Measurements from ENCODE around the gene RAG1.
"Not testable (repeated sequence)": the region's sequence is repeated elsewhere in the genome, so short reads cannot be mapped to it uniquely, and the experiment has no call there.

Gene RAG1

DNA sequence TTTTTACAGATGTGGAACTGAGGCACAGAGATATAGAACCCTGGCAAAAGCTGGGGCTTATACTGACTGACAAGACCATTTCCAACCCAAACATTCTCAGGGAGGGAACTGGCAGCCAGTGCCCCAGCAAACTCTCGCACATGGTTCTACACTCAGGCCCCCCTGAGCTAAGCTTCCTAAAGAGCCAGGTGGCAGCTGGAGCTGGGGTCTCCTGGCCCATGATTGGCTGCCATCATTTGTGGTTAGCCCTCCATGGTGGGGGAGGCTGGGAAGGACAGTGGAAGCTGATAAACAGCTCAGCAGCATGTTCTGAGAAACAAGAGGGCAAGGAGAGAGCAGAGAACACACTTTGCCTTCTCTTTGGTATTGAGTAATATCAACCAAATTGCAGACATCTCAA lies at the start of gene RAG1:
Gene RAG1 (plus strand): TSS at position 314 of the 400 bp plus-strand sequence. CDS start 5,298 bp downstream, outside the sequence.
- no peak for DNase-seq (ENCODE audit: low read depth in 2 of 2)

DNA sequence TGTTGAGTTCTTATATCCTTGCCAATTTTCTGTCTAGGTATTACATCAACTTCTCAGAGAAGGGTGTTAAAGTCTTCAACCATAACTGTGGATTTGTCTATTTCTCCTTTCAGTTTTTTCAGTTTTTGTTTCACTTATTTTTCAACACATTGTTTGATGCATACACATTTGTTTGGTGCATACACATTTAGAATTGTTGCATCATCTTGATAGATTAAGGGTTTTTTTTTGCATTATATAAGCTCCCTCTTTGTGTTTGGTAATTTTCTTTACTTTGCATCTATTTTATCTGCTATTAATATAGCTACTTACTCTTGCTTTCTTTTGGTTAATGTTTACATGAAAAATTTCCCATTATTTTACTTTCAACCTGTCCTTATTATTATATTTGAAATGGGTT lies 37.0 kb upstream of the RAG1 start:
- no peak for DNase-seq (ENCODE audit: low read depth in 2 of 2)

DNA sequence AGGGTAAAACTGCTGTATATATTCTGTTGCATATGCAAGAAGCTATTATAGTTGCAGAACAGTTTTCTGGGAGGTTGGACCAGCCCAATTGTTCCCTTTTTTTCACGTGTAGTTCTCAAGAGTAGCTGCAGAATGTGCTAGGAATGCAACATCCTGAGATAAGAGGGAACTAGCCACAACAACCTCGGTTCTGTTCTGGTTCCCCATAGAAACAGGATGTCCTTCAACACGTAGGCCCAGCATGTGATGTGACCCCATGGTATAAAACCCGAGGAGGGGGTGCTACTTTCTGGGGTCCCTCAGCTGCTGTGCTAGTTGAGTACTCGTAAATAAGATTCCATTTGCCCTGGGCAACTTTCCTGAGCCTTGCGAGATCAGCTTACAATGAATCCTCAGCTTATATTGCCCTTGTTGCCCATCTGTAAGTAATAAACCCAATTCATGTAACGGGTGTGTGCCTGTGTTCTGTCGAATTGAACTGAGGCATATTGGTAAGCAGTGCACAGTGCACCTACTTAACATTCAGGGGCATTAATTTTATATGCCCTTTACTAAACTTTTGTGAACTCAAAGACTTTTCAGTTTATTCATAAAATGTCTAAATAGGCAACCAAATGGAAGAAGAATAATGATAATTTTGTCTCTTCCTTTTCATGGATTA lies 34.7 kb upstream of the RAG1 start:
- DNase-seq (ENCODE audit: low read depth in 2 of 2) = no peak

DNA sequence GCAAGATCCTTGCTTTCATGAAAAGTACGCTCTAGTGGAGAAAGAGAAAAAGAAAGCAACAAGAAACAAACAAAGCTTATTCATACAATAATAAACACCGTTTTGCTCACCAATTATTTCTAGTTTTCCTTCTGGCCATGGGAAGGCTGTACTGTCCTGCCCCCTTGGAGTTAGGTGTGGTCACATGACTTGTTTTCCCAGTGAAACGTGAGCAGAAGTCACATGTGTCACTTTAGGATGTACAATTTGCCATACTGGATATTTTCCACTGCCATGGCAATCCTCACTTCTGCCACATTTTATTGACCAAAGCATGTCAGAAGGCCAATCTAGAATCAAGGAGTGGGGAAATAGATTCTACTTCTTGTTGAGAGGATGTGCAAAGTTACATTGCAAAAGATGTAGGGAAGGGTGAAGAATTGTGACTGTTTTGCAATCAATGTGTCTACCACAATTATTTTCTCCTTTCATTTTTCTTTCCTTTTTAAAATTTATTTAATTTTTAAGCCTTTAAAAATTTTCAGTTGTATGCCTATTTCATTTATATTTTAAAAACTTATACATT lies 33.4 kb upstream of the RAG1 start:
- DNase-seq (ENCODE audit: low read depth in 2 of 2) = no peak

DNA sequence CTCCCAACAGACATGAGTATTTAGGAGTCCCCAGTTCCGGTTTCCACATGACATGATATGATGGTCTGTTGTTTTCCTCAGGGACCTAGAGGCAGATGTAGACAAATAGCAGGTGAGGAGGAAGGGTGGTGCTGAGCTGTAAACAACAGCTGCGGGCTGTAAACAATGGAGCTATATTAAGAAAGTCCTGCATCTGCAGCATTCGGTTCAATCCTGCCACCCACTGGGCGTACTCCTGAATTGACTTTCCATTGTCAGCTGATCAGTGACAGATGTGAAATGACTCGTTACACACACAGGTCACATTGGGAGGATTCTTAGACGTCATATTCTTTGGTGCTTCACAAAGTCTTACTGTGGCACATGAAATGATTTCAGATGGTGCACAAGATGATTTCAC lies 26.8 kb upstream of the RAG1 start:
- no peak for DNase-seq (ENCODE audit: low read depth in 2 of 2)

DNA sequence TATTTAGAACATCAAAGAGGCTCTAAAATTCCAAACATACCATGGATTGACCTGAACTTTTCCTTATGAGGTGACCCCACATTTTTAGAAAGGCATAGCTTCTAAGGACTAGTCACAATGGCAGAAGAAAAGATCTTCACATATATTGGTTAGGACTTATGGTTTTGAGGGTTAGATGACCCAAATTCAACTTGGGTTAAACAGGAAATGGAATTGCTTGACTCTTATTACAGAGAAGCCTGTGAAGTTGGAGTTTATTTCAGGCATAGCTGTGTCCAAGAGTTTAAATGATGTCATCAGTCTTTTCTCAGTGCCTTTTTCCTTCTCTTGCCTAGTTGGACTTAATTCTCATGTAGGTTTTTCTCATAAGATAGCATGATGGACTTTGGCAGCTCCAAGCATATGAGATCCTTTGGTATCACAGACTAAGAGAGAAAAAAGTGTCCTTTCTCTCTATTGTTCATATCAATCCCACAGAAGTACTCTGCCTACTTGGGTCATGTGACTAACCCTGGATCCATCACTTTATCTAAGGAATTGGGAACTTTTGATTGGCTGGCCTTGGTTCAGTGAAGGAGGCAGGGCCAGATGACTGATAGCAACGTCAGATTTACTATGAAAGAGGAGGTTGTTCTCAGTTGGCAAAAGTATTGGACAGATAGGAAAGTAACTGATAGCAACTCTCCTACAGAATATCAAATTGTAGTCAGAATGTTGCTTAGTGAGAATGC lies 17.3 kb upstream of the RAG1 start:
- DNase-seq (ENCODE audit: low read depth in 2 of 2) = no peak

DNA sequence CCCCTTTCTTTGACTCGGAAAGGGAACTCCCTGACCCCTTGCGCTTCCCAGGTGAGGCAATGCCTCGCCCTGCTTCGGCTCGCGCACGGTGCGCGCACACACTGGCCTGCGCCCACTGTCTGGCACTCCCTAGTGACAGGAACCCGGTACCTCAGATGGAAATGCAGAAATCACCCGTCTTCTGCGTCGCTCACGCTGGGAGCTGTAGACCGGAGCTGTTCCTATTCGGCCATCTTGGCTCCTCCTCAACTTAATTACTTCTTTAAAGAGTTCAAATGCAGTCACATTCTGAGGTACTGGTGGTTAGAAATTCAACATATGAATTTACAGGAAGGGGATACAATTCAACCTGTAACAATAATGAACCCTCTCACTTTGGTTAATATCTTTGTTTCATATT lies 10.4 kb upstream of the RAG1 start:
- DNase-seq (ENCODE audit: low read depth in 2 of 2) = not testable (repeated sequence)

DNA sequence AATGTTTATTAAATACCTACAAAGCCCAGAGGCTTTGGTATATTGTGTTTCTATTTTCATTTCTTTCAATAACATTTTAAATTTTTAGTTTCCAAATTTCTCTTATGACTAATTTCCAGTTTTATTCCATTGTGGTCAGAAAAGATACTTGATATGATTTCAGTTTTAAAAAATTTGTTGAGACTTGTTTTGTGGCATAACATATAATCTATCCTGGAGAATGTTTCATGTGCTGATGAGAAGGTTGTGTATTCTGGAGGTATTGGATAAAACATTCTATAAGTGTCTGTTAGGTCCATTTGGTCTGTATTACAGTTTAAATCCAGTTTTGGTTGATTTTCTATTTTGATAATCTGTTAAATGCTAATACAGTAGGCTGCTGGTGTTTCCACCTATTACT lies 9.8 kb upstream of the RAG1 start:
- no peak for DNase-seq (ENCODE audit: low read depth in 2 of 2)

DNA sequence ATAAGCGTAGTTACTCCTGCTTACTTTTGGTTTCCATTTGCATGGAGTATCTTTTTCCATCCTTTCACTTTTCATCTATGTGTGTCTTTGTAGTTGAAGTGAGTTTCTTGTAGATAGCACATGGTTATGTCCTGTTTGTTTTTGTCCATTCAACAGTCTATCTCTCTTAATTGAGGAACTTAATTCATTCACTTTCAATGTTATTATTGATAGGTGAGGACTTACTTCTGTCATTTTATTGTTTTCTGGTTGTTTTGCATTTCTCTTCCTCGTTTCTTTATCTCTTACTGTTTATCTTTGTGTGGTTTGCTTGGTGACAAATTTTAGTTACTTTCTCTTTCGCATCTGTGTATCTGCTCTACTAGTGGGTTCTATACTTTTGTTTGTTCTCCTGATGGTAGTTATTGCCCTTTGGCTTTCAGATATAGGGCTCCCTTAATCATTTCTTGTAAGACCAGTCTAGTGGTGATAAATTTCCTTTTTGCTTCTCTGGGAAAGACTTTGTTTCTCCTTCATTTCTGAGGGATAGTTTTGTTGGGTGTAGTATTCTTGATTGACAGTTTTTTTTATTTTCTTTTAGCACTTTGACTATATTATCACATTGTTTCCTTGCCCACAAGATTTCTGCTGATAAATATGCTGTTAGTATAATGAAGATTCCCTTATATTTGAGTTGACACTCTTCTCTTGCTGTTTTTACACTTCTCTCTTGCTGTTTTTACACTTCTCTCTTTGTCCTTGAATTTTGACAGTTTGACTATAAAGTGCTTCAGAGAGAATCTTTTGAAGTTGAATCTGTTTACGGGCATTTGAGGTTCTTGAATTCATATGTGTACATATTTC lies 9.0 kb upstream of the RAG1 start:
- DNase-seq (ENCODE audit: low read depth in 2 of 2) = no peak

DNA sequence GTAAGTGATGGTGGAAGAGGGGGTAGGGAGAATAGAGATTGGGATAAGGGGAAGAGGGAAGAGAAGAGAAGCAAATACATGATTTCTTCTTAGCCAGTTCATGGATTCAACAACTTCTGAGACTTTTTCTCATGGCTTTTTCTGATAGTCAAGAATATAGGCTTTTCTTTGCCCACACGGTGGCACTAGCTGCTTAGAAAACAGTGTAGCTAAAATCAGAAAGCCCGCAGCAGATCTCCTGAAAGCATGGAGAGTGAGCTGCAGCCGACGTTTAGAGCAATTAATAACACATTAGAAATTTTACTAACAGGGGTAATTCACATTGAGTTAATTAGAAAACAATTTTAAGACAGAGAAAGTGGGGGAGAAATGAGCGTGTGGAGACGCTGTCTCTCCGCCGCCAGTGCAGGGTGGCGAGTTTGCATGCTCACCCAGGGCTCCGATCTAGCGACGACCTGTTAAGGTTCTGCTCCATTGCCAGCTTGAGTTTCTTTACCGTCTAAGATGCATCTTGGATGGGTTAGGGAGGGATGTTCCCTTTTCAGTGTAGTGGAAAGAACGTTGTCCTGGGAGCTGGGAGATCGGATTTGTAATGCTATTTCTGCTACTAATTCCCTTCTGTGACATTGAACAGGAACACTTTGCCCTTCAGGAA lies 3.3 kb upstream of the RAG1 start:
- DNase-seq (ENCODE audit: low read depth in 2 of 2) = no peak

DNA sequence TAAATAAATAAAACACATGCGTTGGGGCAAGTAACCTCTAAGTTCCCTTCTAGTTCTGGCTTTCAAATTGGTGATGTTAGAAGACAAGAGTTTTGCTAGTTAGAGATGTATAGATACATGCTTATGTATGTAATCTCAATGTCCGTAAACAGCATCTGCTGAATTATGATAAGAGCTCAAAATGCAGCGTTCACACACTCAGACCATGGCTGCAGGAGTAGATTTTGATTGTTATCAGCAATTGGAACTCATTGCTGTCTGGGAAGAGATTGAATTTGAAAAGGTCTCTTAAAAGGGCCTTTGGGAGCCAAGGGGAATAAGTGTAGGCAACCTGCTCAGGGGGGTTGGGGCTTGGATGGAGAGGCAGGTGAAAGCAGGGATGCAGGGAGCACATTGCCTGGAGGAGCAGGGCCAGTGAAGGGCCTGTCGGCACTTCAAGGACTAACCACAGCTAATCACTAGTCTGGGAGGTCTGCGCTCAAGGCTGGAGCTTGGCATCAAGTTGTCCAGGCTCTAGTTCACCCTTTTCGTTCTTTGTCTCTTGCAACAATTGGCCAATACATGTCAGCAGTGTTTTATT lies 2.7 kb upstream of the RAG1 start:
- DNase-seq (ENCODE audit: low read depth in 2 of 2) = no peak

DNA sequence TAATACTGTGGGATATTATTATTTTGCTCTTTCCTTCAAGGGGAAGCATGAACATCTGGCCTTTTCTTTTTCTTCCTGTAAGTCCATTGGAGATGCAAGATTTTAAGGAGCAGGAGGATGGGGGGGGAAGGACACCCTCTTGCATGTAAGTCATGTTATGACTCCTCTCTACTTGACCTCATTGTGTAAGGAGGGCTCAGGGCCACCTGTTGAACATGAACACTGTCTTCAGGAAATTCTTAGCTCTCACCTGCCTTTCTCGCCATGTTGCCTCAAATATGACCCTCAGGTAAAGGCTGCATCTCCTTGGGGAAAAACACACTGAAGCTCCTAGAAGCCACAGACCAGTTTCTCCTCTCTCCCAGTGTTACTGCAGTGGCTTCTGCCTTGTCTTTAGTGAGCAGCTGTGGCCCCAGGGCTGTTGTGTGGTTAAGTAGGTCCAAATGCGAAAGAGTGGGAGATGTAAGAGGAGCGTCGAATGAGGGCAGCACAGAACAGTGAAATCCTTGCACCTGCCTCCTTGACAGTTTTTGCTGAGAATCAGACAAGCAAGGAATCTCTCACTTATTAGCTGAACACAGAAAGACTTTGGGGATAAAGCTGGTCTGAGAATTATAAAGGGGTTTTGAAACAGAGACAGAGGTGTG lies 1.3 kb upstream of the RAG1 start:
- DNase-seq (ENCODE audit: low read depth in 2 of 2) = no peak

DNA sequence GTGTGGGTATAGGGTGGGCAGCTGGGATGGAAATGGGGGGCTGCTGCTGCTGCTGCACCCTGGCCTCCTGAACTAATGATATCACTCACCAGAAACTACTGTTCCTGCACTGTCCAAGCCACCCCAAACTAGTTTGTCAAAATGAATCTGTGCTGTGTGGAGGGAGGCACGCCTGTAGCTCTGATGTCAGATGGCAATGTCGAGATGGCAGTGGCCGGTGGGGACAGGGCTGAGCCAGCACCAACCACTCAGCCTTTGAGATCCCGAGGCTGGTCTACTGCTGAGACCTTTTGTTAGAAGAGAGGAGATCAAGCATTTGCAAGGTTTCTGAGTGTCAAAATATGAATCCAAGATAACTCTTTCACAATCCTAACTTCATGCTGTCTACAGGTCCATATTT lies 1.3 kb downstream of the RAG1 start:
- DNase-seq (ENCODE audit: low read depth in 2 of 2) = no peak

DNA sequence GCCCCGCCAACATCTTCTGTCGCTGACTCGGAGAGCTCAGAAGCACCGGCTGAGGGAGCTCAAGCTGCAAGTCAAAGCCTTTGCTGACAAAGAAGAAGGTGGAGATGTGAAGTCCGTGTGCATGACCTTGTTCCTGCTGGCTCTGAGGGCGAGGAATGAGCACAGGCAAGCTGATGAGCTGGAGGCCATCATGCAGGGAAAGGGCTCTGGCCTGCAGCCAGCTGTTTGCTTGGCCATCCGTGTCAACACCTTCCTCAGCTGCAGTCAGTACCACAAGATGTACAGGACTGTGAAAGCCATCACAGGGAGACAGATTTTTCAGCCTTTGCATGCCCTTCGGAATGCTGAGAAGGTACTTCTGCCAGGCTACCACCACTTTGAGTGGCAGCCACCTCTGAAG lies 6.7 kb downstream of the RAG1 start:
- no peak for DNase-seq (ENCODE audit: low read depth in 2 of 2)

DNA sequence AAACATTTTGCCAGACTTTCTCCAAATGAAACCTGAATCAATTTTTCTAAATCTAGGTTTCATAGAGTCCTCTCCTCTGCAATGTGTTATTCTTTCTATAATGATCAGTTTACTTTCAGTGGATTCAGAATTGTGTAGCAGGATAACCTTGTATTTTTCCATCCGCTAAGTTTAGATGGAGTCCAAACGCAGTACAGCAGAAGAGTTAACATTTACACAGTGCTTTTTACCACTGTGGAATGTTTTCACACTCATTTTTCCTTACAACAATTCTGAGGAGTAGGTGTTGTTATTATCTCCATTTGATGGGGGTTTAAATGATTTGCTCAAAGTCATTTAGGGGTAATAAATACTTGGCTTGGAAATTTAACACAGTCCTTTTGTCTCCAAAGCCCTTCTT lies 9.6 kb downstream of the RAG1 start:
- DNase-seq (ENCODE audit: low read depth in 2 of 2) = no peak

DNA sequence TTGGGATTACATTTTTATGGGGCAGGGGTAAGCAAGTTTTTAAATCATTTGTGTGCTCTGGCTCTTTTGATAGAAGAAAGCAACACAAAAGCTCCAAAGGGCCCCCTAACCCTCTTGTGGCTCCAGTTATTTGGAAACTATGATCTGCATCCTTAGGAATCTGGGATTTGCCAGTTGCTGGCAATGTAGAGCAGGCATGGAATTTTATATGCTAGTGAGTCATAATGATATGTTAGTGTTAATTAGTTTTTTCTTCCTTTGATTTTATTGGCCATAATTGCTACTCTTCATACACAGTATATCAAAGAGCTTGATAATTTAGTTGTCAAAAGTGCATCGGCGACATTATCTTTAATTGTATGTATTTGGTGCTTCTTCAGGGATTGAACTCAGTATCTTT lies 10.1 kb downstream of the RAG1 start:
- no peak for DNase-seq (ENCODE audit: low read depth in 2 of 2)

DNA sequence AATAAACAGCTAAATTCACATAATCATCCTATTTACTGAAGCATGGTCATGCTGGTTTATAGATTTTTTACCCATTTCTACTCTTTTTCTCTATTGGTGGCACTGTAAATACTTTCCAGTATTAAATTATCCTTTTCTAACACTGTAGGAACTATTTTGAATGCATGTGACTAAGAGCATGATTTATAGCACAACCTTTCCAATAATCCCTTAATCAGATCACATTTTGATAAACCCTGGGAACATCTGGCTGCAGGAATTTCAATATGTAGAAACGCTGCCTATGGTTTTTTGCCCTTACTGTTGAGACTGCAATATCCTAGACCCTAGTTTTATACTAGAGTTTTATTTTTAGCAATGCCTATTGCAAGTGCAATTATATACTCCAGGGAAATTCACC lies 10.7 kb downstream of the RAG1 start:
- DNase-seq (ENCODE audit: low read depth in 2 of 2) = no peak

DNA sequence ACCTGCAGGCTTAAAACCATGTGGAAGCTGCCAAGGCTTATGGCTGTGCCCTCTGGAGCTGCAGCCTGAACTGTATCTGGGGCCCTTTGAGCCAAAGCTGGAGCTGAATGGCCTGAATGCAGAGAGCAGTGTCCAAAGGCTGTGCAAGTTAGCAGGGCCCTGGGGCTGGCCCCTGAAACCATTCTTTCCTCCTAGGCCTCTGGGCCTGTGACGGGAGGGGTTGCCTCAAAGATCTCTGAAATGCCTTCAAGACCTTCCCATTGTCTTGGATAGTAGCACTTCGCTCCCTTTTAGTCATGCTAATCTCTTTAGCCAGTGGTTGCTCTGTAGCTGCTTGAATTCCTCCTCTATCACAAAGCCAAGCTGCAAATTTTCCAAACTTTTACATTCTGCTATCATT lies 13.7 kb downstream of the RAG1 start:
- no peak for DNase-seq (ENCODE audit: low read depth in 2 of 2)

DNA sequence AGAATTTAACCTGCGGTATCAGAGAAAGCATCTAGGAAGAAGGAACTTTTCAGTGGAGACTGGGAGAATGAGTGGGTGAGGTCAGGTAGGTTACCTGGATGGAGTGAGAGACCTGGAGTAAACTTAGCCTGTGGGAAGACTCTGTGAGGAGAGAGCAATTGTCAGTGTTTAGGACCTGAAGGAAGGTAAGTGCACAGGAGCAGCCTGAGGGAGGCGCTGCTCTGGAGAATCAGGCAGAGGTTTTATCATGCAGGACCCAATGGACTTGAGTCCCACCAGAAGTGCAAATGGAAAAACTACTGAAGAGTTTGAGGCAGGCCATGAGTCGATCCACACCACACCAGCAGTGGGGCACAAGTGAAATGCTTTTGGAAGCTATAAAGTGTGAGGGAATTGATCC lies 15.9 kb downstream of the RAG1 start:
- DNase-seq (ENCODE audit: low read depth in 2 of 2) = no peak

DNA sequence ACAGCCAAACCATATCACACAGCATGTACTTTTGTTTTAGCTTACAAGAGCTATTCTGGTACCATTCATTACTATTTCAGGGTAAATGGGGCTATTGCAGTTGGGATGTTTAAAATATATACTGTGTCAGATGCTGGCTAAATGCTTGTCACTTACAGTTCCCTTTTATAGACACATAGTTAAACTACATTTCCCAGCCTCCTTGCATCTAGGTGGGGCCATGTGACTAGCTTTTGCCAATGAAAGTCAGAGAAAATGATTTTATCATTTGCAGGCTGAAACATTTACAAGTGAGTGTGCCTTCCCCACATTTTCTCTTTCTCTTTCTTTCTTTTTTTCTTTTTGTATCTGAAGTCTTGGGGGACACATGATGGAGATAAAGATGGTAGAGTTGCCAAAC lies 18.7 kb downstream of the RAG1 start:
- no peak for DNase-seq (ENCODE audit: low read depth in 2 of 2)

DNA sequence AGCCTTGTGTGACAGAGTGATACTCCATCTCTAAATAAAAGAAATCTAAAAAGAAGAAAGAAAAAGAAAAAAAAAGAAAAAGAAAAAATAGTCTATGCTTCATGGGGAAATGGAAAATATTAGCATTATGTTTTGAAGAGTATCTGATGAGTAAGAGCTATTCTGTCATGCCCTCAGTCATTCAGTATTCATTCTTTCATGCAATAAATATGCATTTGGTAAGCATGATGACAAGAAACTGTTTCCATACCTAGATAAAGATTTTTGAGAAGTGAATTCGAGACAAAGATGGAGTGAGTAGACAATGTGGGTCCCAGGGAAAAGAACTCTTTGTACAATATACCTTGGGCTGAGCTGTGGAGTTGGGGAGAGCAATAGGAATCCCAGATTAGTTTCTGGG lies 20.3 kb downstream of the RAG1 start:
- no peak for DNase-seq (ENCODE audit: low read depth in 2 of 2)

Measured in stimulated activated CD8-positive, alpha-beta memory T cell treated with anti-CD3 and anti-CD28 coated beads, Interleukin-7, amount 100 ng/mL, for 4 hours (primary cell).